Measurements from ENCODE around the gene RPS19.

RPS19 gene

GRCh38 chr19:41859618-41860418 is at the start of gene RPS19:
TSS of gene RPS19 (plus strand) at chr19:41860255. CDS start at chr19:41860775, 520 bp downstream.
- H3K4me3 ChIP-seq (ENCODE audit: low read depth, low read length): peak within 1 kb of the TSS; percentile 97

GRCh38 chr19:41810301-41810700 is 49.8 kb upstream of the RPS19 start:
- H3K4me3 ChIP-seq (ENCODE audit: low read depth, low read length): no peak overlapping the region

GRCh38 chr19:41811036-41811435 is 49.0 kb upstream of the RPS19 start:
- no peak overlapping the region for H3K4me3 ChIP-seq (ENCODE audit: low read depth, low read length)

GRCh38 chr19:41811981-41812380 is 48.1 kb upstream of the RPS19 start:
- no peak overlapping the region for H3K4me3 ChIP-seq (ENCODE audit: low read depth, low read length)

- no peak overlapping the region for H3K4me3 ChIP-seq (ENCODE audit: low read depth, low read length)
Observed at GRCh38 chr19:41813911-41814310, 46.1 kb upstream of the RPS19 start.

- H3K4me3 ChIP-seq (ENCODE audit: low read depth, low read length): no peak overlapping the region
Observed at GRCh38 chr19:41815301-41815700, 44.8 kb upstream of the RPS19 start.

GRCh38 chr19:41816761-41817160 is 43.3 kb upstream of the RPS19 start:
- no peak overlapping the region for H3K4me3 ChIP-seq (ENCODE audit: low read depth, low read length)

- no peak overlapping the region for H3K4me3 ChIP-seq (ENCODE audit: low read depth, low read length)
Observed at GRCh38 chr19:41821003-41821735, 38.9 kb upstream of the RPS19 start.

- no peak overlapping the region for H3K4me3 ChIP-seq (ENCODE audit: low read depth, low read length)
Observed at GRCh38 chr19:41837981-41838708, 21.9 kb upstream of the RPS19 start.

- H3K4me3 ChIP-seq (ENCODE audit: low read depth, low read length): no peak overlapping the region
Observed at GRCh38 chr19:41839211-41839610, 20.8 kb upstream of the RPS19 start.

GRCh38 chr19:41843371-41843770 is 16.7 kb upstream of the RPS19 start:
- no peak overlapping the region for H3K4me3 ChIP-seq (ENCODE audit: low read depth, low read length)

GRCh38 chr19:41844601-41845000 is 15.5 kb upstream of the RPS19 start, which contains the start of gene LYPD4:
TSS of gene LYPD4 (minus strand) at chr19:41844683. CDS start at chr19:41839285, 5,398 bp downstream.
- H3K4me3 ChIP-seq (ENCODE audit: low read depth, low read length): no peak within 1 kb of the TSS

- H3K4me3 ChIP-seq (ENCODE audit: low read depth, low read length): no peak within 1 kb of the TSS
Observed at GRCh38 chr19:41845001-41845050, 15.2 kb upstream of the RPS19 start, which contains the start of gene DMRTC2. TSS of gene DMRTC2 (plus strand) at chr19:41845042. CDS start at chr19:41847429, 2,387 bp downstream.

GRCh38 chr19:41845051-41845590 is 14.9 kb upstream of the RPS19 start:
- H3K4me3 ChIP-seq (ENCODE audit: low read depth, low read length): no peak overlapping the region

- H3K4me3 ChIP-seq (ENCODE audit: low read depth, low read length): no peak overlapping the region
Observed at GRCh38 chr19:41847351-41848105, 12.5 kb upstream of the RPS19 start.

GRCh38 chr19:41848666-41849065 is 11.4 kb upstream of the RPS19 start:
- no peak overlapping the region for H3K4me3 ChIP-seq (ENCODE audit: low read depth, low read length)

GRCh38 chr19:41849067-41849466 is 11.0 kb upstream of the RPS19 start:
- no peak overlapping the region for H3K4me3 ChIP-seq (ENCODE audit: low read depth, low read length)

- no peak overlapping the region for H3K4me3 ChIP-seq (ENCODE audit: low read depth, low read length)
Observed at GRCh38 chr19:41850381-41850780, 9.7 kb upstream of the RPS19 start.

- no peak overlapping the region for H3K4me3 ChIP-seq (ENCODE audit: low read depth, low read length)
Observed at GRCh38 chr19:41851456-41851855, 8.6 kb upstream of the RPS19 start.

- H3K4me3 ChIP-seq (ENCODE audit: low read depth, low read length): no peak overlapping the region
Observed at GRCh38 chr19:41853344-41853743, 6.7 kb upstream of the RPS19 start.

- H3K4me3 ChIP-seq (ENCODE audit: low read depth, low read length): no peak overlapping the region
Observed at GRCh38 chr19:41853768-41854167, 6.3 kb upstream of the RPS19 start.
